H9 (cell line): ENCODE measurements around the gene ATG7. TPM values are rescaled to one million over a fixed set of nuclear protein-coding genes. Genes with fewer than 3 reads are reported as not detected.

Experiments
- DNase-seq: peaks from one replicate; pipeline ENCODE4 v3.0.0-alpha.2; 2017
- H2AFZ ChIP-seq: one replicate; pipeline ENCODE4 v1.6.1; 2013; ENCODE audit warnings: mild to moderate bottlenecking, low read length, control low read depth, moderate library complexity
- H2AK5ac ChIP-seq: 2 replicates; pipeline ENCODE4 v1.6.1; 2013; ENCODE audit warnings: low read length, control low read depth, mixed read lengths; ENCODE audit not compliant: insufficient read length
- H2BK120ac ChIP-seq: one replicate; pipeline ENCODE4 v1.6.1; 2013; ENCODE audit warnings: low read depth, mild to moderate bottlenecking, low read length, control low read depth, inconsistent platforms; ENCODE audit not compliant: poor library complexity, severe bottlenecking
- H2BK12ac ChIP-seq: 2 replicates; pipeline ENCODE4 v1.6.1; 2013; ENCODE audit warnings: low read length, control low read depth, mixed read lengths, low read depth; ENCODE audit not compliant: insufficient read length
- H2BK15ac ChIP-seq: 2 replicates; pipeline ENCODE4 v1.6.1; 2013; ENCODE audit warnings: low read depth, low read length, control low read depth
- H2BK20ac ChIP-seq: one replicate; pipeline ENCODE4 v1.6.1; 2013; ENCODE audit warnings: low read depth, mild to moderate bottlenecking, low read length, control low read depth, inconsistent platforms; ENCODE audit not compliant: poor library complexity, severe bottlenecking
- H2BK5ac ChIP-seq: 2 replicates; pipeline ENCODE4 v1.6.1; 2013; ENCODE audit warnings: low read length, control low read depth, mixed read lengths; ENCODE audit not compliant: insufficient read length
- H3K14ac ChIP-seq: 2 replicates; pipeline ENCODE4 v1.6.1; 2013; ENCODE audit warnings: low read length, control low read depth; ENCODE audit not compliant: insufficient read depth
- H3K18ac ChIP-seq: 2 replicates; pipeline ENCODE4 v1.6.1; 2013; ENCODE audit warnings: low read depth, mild to moderate bottlenecking, mixed read lengths, low read length, control low read depth; ENCODE audit not compliant: insufficient read length
- H3K23ac ChIP-seq: 2 replicates; pipeline ENCODE4 v1.6.1; 2013; ENCODE audit warnings: low read length, control low read depth, mixed read lengths, low read depth; ENCODE audit not compliant: insufficient read length
- H3K23me2 ChIP-seq: 2 replicates; pipeline ENCODE4 v1.6.1; 2013; ENCODE audit warnings: low read depth, mild to moderate bottlenecking, mixed read lengths, low read length, control low read depth; ENCODE audit not compliant: insufficient read length, poor library complexity, severe bottlenecking
- H3K27ac ChIP-seq: 2 replicates; pipeline ENCODE4 v1.5.1; 2013; ENCODE audit warnings: low read length, control low read depth, mixed read lengths, low read depth; ENCODE audit not compliant: insufficient read length
- H3K27me3 ChIP-seq: 2 replicates; pipeline ENCODE4 v1.6.1; 2013; ENCODE audit warnings: low read length, control low read depth, inconsistent platforms; ENCODE audit not compliant: insufficient read depth
- H3K4ac ChIP-seq: 2 replicates; pipeline ENCODE4 v1.6.1; 2013; ENCODE audit warnings: low read depth, mild to moderate bottlenecking, control low read depth, inconsistent platforms, low read length, moderate library complexity
- H3K4me1 ChIP-seq: 2 replicates; pipeline ENCODE4 v1.6.1; 2013; ENCODE audit warnings: low read length, control low read depth, inconsistent platforms; ENCODE audit not compliant: insufficient read depth
- H3K4me2 ChIP-seq: 2 replicates; pipeline ENCODE4 v1.6.1; 2013; ENCODE audit warnings: low read length, control low read depth, mixed read lengths; ENCODE audit not compliant: insufficient read length, insufficient read depth
- H3K56ac ChIP-seq: 2 replicates; pipeline ENCODE4 v1.6.1; 2013; ENCODE audit warnings: low read depth, mild to moderate bottlenecking, mixed read lengths, low read length, control low read depth; ENCODE audit not compliant: insufficient read length
- H3K79me1 ChIP-seq: 2 replicates; pipeline ENCODE4 v1.6.1; 2013; ENCODE audit warnings: low read depth, mild to moderate bottlenecking, moderate library complexity, low read length, control low read depth, inconsistent platforms; ENCODE audit not compliant: insufficient read depth, poor library complexity, severe bottlenecking
- H3K79me2 ChIP-seq: 2 replicates; pipeline ENCODE4 v1.6.1; 2013; ENCODE audit warnings: low read length, control low read depth, inconsistent platforms; ENCODE audit not compliant: insufficient read depth
- H3K9ac ChIP-seq: 2 replicates; pipeline ENCODE4 v1.6.1; 2013; ENCODE audit warnings: low read length, control low read depth, mixed read lengths; ENCODE audit not compliant: insufficient read length; ENCODE audit errors: extremely low read depth
- H3K9me3 ChIP-seq: one replicate; pipeline ENCODE4 v1.6.1; 2013; ENCODE audit warnings: low read depth, low read length, inconsistent platforms; ENCODE audit not compliant: control insufficient read depth
- H3T11ph ChIP-seq: one replicate; pipeline ENCODE4 v1.6.1; 2013; ENCODE audit warnings: mild to moderate bottlenecking, low read length, control low read depth, inconsistent platforms
- H4K20me1 ChIP-seq: one replicate; pipeline ENCODE4 v1.6.1; 2013; ENCODE audit not compliant: control insufficient read depth, insufficient read length, insufficient read depth
- H4K5ac ChIP-seq: 2 replicates; pipeline ENCODE4 v1.6.1; 2013; ENCODE audit warnings: low read depth, mild to moderate bottlenecking, mixed read lengths, low read length, control low read depth; ENCODE audit not compliant: insufficient read length
- H4K8ac ChIP-seq: replicated peaks from 2 replicates; pipeline ENCODE4 v1.6.1; 2013; ENCODE audit warnings: low read length, control low read depth, mixed read lengths, low read depth; ENCODE audit not compliant: insufficient read length
- H4K91ac ChIP-seq: 2 replicates; pipeline ENCODE4 v1.6.1; 2013; ENCODE audit warnings: low read depth, mild to moderate bottlenecking, moderate library complexity, mixed read lengths, low read length, control low read depth; ENCODE audit not compliant: insufficient read length
- H3K27ac Mint-ChIP-seq, 3 experiments: 2 replicates in 2 of 3; 3 replicates in 1 of 3; pipeline ENCODE4 v1.8.0; 2020 to 2021; ENCODE audit warnings: mixed read lengths in 3 of 3, mild to moderate bottlenecking in 1 of 3, moderate library complexity in 1 of 3
- H3K27me3 Mint-ChIP-seq: 2 replicates; pipeline ENCODE4 v1.8.0; 2021; ENCODE audit warnings: low read depth, mild to moderate bottlenecking, moderate library complexity, mixed read lengths
- H3K36me3 Mint-ChIP-seq, 3 experiments: 2 replicates in 2 of 3; 3 replicates in 1 of 3; pipeline ENCODE4 v1.8.0; 2020 to 2021; ENCODE audit warnings: low read depth in 3 of 3, mixed read lengths in 3 of 3; ENCODE audit not compliant: insufficient read depth in 1 of 3
- H3K4me1 Mint-ChIP-seq, 2 experiments: 2 replicates each; pipeline ENCODE4 v1.8.0; 2020; ENCODE audit warnings: mixed read lengths in 2 of 2
- H3K4me3 Mint-ChIP-seq, 2 experiments: 2 replicates in 1 of 2; 3 replicates in 1 of 2; pipeline ENCODE4 v1.8.0; 2020 to 2021; ENCODE audit warnings: mild to moderate bottlenecking in 2 of 2, mixed read lengths in 2 of 2, moderate library complexity in 1 of 2
- H3K9me3 Mint-ChIP-seq, 2 experiments: 2 replicates in 1 of 2; 3 replicates in 1 of 2; pipeline ENCODE4 v1.8.0; 2020; ENCODE audit warnings: mild to moderate bottlenecking in 2 of 2, mixed read lengths in 2 of 2, moderate library complexity in 1 of 2
- whole genome bisulfite sequencing: extraction: QIAGEN DNeasy Blood & Tissue Kit; methylation state at CpG from one replicate; pipeline ENCODE4 v1.1.7; 2013; ENCODE audit warnings: missing lambda C conversion rate, low lambda C conversion rate, mixed read lengths; ENCODE audit not compliant: insufficient read length; ENCODE audit errors: extremely low coverage; 5-methylcytosine and 5-hydroxymethylcytosine counted together
- total RNA-seq: library from RNA; stranded (reverse); gene quantifications from 2 replicates; pipeline ENCODE4 v1.2.1, GENCODE V29; 2021
- TF ChIP-seq, protein P1 (sequence below): fragments of 200-600 bp; sonication (generic); conservative IDR thresholded peaks from 3 replicates; pipeline ENCODE4 v1.8.0; 2021; ENCODE audit warnings: antibody characterized with exemption, mild to moderate bottlenecking

ATG7 gene
- total RNA-seq, 1 experiment from 2014 or later, result 17.9 TPM

DNA sequence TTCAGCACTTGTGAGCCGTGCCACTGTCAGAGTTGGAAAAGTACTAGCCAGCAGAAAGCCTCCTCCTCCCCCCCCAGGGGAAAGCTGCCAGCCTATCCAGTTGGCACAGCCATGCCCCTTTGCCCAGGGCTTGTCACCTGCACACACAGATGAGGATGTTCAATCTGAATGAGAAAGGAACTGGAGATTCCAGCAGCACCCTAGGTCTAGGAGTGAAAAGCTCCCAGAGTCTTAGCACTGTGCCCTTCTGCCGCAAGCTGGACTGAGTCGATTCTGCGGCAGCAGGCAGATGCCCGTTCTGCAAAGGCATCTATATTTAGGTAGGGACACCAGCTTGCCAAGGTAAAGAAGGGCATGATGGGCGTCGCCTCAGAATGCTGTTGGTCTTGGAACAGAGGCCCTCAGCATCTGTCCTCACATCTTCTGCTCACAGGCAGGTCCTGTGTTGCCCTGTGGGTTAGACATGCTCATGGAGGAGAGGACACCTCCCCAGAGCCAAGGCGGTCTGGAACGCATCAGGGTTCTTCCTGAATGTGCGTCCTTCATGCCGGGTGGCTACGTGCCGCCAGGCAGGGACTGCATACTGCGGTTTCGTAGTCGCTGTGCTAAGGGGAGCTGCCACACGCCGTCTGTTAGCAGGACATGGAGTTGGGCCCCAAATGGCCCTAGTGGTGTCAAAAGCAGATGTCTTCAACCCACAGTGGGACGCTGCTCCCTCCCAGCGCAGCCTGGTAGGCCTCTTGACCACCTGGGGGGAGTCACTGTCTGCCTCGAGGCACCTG lies 262.0 kb downstream of the ATG7 start:
- H3K18ac ChIP-seq, result no peak overlapping the region
- Mint-ChIP-seq H3K27ac (0 out of 7 replicates have a peak overlapping the region, but pooled peaks of 1 of the 3 experiments have one; percentile 49), H3K9me3 (no peaks in the 10 kb centered on the region), H3K4me3 (no peak overlapping the region), H3K4me1 (peaks cover 9 to 12% of the 10 kb centered on the region in 2 experiments), H3K27me3 (no peaks in the 10 kb centered on the region), H3K36me3 (no peaks in the 10 kb centered on the region)
- no peak overlapping the region for H2BK12ac ChIP-seq
- no peaks in the 10 kb centered on the region for H3K23me2 ChIP-seq
- DNase-seq, result no peak
- no peak overlapping the region for H2AK5ac ChIP-seq
- no peak overlapping the region for H4K8ac ChIP-seq
- no peak overlapping the region for H4K5ac ChIP-seq
- H3K27ac ChIP-seq, result no peak overlapping the region
- no peak overlapping the region for H4K91ac ChIP-seq
- H2AFZ ChIP-seq, result no peak overlapping the region
- H3K9ac ChIP-seq, result no peak overlapping the region
- H3K56ac ChIP-seq, result no peak overlapping the region
- H3T11ph ChIP-seq, result no peak overlapping the region
- no peaks in the 10 kb centered on the region for H3K27me3 ChIP-seq
- H2BK15ac ChIP-seq, result no peak overlapping the region
- H3K4ac ChIP-seq, result no peak overlapping the region
- H3K14ac ChIP-seq, result no peak overlapping the region
- no peaks in the 10 kb centered on the region for H3K79me1 ChIP-seq
- WGBS, result no CpG with 5 or more reads among the region's 21 CpGs
- no peaks in the 10 kb centered on the region for H3K79me2 ChIP-seq
- H3K4me2 ChIP-seq, result no peak overlapping the region
- H2BK5ac ChIP-seq, result no peak overlapping the region
- H3K23ac ChIP-seq, result no peak overlapping the region
- H4K20me1 ChIP-seq, result no peaks in the 10 kb centered on the region
- TF ChIP-seq, protein P1, sequence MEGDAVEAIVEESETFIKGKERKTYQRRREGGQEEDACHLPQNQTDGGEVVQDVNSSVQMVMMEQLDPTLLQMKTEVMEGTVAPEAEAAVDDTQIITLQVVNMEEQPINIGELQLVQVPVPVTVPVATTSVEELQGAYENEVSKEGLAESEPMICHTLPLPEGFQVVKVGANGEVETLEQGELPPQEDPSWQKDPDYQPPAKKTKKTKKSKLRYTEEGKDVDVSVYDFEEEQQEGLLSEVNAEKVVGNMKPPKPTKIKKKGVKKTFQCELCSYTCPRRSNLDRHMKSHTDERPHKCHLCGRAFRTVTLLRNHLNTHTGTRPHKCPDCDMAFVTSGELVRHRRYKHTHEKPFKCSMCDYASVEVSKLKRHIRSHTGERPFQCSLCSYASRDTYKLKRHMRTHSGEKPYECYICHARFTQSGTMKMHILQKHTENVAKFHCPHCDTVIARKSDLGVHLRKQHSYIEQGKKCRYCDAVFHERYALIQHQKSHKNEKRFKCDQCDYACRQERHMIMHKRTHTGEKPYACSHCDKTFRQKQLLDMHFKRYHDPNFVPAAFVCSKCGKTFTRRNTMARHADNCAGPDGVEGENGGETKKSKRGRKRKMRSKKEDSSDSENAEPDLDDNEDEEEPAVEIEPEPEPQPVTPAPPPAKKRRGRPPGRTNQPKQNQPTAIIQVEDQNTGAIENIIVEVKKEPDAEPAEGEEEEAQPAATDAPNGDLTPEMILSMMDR, result no peak
- no peaks in the 10 kb centered on the region for H3K4me1 ChIP-seq
- no peak overlapping the region for H2BK120ac ChIP-seq
- no peak overlapping the region for H2BK20ac ChIP-seq
- H3K9me3 ChIP-seq, result no peaks in the 10 kb centered on the region
